ENCODE measurements around the gene ALG6.
"Not testable (repeated sequence)": the region's sequence is repeated elsewhere in the genome, so short reads cannot be mapped to it uniquely, and the experiment has no call there.

ALG6 gene

DNA sequence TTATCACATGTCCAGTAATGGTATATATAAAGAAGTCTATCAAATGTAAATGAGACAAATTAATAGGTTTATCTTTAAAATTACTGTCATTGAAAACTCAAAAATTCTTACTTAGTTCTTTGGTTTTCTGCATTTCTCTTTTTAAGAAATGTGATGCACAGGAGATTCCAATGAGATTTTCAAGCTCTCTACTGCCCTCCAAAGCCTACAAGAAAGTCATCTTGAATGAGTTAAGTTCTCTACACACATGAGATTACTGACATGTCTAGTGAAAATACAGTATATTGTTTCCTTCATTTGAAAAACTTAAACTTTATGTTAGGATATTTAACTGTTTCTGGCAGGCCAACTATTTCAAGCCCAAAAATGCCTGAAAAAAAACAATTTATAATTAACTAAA is 86.8 kb downstream of the ALG6 start:
- Histone ChIP-seq H3K36me3 (ENCODE audit: control insufficient read depth in 2 of 2, insufficient read depth in 2 of 2, low read length in 2 of 2) (no peaks in the 10 kb centered on the region), H3K27ac (ENCODE audit: low read length) (no peak overlapping the region), H3K9me3 (ENCODE audit: control insufficient read depth in 2 of 2, low read length in 2 of 2) (no peaks in the 10 kb centered on the region), H3K27me3 (ENCODE audit: control insufficient read depth in 1 of 2, insufficient read depth in 2 of 2, low read length in 2 of 2) (no peaks in the 10 kb centered on the region), H3K4me1 (ENCODE audit: control insufficient read depth, insufficient read depth, low read length) (no peaks in the 10 kb centered on the region), H3K9ac (ENCODE audit: low read length in 2 of 2) (no peak overlapping the region), H3K4me3 (ENCODE audit: low read length in 2 of 2) (no peak overlapping the region)

GRCh38 chr1:63458750-63459149 is 91.3 kb downstream of the ALG6 start:
- no peaks in the 10 kb centered on the region for H3K27me3 ChIP-seq (ENCODE audit: control insufficient read depth in 1 of 2, insufficient read depth in 2 of 2, low read length in 2 of 2)
- no peak overlapping the region for H3K4me3 ChIP-seq (ENCODE audit: low read length in 2 of 2)
- H3K9me3 ChIP-seq (ENCODE audit: control insufficient read depth in 2 of 2, low read length in 2 of 2) = peaks cover 0 to 3% of the 10 kb centered on the region in 2 donors
- H3K36me3 ChIP-seq (ENCODE audit: control insufficient read depth in 2 of 2, insufficient read depth in 2 of 2, low read length in 2 of 2) = no peaks in the 10 kb centered on the region
- H3K9ac ChIP-seq (ENCODE audit: low read length in 2 of 2) = no peak overlapping the region
- no peaks in the 10 kb centered on the region for H3K4me1 ChIP-seq (ENCODE audit: control insufficient read depth, insufficient read depth, low read length)
- H3K27ac ChIP-seq (ENCODE audit: low read length) = no peak overlapping the region

DNA sequence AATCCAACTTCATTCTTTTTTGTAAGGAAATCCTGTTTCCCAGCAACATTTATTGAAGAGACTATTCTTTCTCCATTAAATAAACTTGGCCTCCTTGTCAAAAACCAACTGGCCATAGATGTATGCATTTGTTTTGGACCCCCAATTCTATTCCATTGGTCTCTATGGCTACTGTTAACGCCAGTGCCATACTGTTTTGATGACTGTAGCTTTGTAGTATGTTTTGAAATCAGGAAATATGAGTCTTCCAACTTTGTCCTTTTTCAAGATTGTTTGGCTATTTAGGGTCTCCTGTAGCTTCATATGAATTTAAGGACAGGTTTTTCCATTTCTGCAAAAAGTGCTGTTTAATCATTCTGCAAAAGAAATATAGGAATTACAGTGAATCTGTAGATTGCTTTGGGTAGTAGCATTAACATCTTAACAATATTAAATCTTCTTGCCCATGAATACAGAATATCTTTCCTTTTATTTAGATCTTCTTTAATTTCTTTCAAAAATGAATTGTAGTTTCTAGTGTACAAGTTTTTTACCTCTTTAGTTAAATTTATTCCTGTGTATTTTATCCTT is 94.3 kb downstream of the ALG6 start:
- Histone ChIP-seq H3K27ac (ENCODE audit: low read length) (no peak overlapping the region), H3K9me3 (ENCODE audit: control insufficient read depth in 2 of 2, low read length in 2 of 2) (peaks cover 0 to 3% of the 10 kb centered on the region in 2 donors), H3K9ac (ENCODE audit: low read length in 2 of 2) (no peak overlapping the region), H3K4me3 (ENCODE audit: low read length in 2 of 2) (no peak overlapping the region), H3K36me3 (ENCODE audit: control insufficient read depth in 2 of 2, insufficient read depth in 2 of 2, low read length in 2 of 2) (no peaks in the 10 kb centered on the region), H3K4me1 (ENCODE audit: control insufficient read depth, insufficient read depth, low read length) (no peaks in the 10 kb centered on the region), H3K27me3 (ENCODE audit: control insufficient read depth in 1 of 2, insufficient read depth in 2 of 2, low read length in 2 of 2) (no peaks in the 10 kb centered on the region)

DNA sequence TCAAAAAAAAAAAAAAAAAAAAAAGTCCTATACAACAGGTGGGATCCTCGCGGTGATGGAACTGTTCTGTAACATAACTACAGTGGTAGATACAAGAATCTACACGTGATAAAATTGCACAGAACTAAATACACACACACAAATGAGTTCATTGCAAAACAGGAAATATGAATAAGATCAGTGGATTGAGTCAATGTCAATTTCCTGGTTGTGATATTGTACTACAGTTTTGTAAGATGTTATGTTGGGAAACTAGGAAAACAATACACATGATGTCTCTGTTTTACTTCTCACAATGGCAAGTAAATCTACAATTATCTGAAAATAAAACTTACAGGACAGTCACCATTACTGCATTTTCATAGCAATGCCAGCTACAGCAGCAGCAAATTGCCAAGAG is 95.8 kb downstream of the ALG6 start:
- Histone ChIP-seq H3K9ac (ENCODE audit: low read length in 2 of 2) (no peak overlapping the region), H3K36me3 (ENCODE audit: control insufficient read depth in 2 of 2, insufficient read depth in 2 of 2, low read length in 2 of 2) (no peaks in the 10 kb centered on the region), H3K27me3 (ENCODE audit: control insufficient read depth in 1 of 2, insufficient read depth in 2 of 2, low read length in 2 of 2) (no peaks in the 10 kb centered on the region), H3K4me3 (ENCODE audit: low read length in 2 of 2) (no peak overlapping the region), H3K4me1 (ENCODE audit: control insufficient read depth, insufficient read depth, low read length) (no peaks in the 10 kb centered on the region), H3K27ac (ENCODE audit: low read length) (no peak overlapping the region), H3K9me3 (ENCODE audit: control insufficient read depth in 2 of 2, low read length in 2 of 2) (peaks cover 0 to 3% of the 10 kb centered on the region in 2 donors)

DNA sequence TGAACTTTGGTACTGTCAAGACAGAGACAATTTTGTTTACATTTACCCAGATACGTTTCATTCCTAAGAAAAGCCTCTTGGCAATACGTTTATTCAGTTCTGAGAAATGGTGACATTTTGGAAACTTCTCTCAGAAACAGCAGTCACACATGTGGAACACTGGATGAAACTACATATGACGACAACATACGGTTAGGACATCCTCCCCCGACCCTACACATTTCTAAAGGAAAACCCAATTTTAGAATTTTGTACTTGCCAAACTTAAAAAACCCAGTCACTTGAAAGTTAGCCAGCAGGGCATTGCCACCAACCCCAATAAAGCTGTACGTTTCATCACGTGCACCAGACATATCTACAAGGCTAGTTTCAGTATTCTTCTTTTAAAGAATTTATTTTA is 98.8 kb downstream of the ALG6 start:
- H3K27me3 ChIP-seq (ENCODE audit: control insufficient read depth in 1 of 2, insufficient read depth in 2 of 2, low read length in 2 of 2) = no peaks in the 10 kb centered on the region
- no peaks in the 10 kb centered on the region for H3K4me1 ChIP-seq (ENCODE audit: control insufficient read depth, insufficient read depth, low read length)
- no peak overlapping the region for H3K9ac ChIP-seq (ENCODE audit: low read length in 2 of 2)
- H3K4me3 ChIP-seq (ENCODE audit: low read length in 2 of 2) = no peak overlapping the region
- no peak overlapping the region for H3K27ac ChIP-seq (ENCODE audit: low read length)
- peaks cover 0 to 3% of the 10 kb centered on the region in 2 donors for H3K9me3 ChIP-seq (ENCODE audit: control insufficient read depth in 2 of 2, low read length in 2 of 2)
- H3K36me3 ChIP-seq (ENCODE audit: control insufficient read depth in 2 of 2, insufficient read depth in 2 of 2, low read length in 2 of 2) = no peaks in the 10 kb centered on the region

GRCh38 chr1:63466759-63467158 is 99.3 kb downstream of the ALG6 start:
- H3K4me3 ChIP-seq (ENCODE audit: low read length in 2 of 2) = no peak overlapping the region
- H3K4me1 ChIP-seq (ENCODE audit: control insufficient read depth, insufficient read depth, low read length) = no peaks in the 10 kb centered on the region
- H3K27ac ChIP-seq (ENCODE audit: low read length) = no peak overlapping the region
- no peaks in the 10 kb centered on the region for H3K9me3 ChIP-seq (ENCODE audit: control insufficient read depth in 2 of 2, low read length in 2 of 2)
- H3K27me3 ChIP-seq (ENCODE audit: control insufficient read depth in 1 of 2, insufficient read depth in 2 of 2, low read length in 2 of 2) = no peaks in the 10 kb centered on the region
- H3K36me3 ChIP-seq (ENCODE audit: control insufficient read depth in 2 of 2, insufficient read depth in 2 of 2, low read length in 2 of 2) = no peaks in the 10 kb centered on the region
- no peak overlapping the region for H3K9ac ChIP-seq (ENCODE audit: low read length in 2 of 2)

- not testable (repeated sequence) for H3K9me3 ChIP-seq (ENCODE audit: control insufficient read depth in 2 of 2, low read length in 2 of 2); H3K4me3 ChIP-seq (ENCODE audit: low read length in 2 of 2); H3K9ac ChIP-seq (ENCODE audit: low read length in 2 of 2); H3K36me3 ChIP-seq (ENCODE audit: control insufficient read depth in 2 of 2, insufficient read depth in 2 of 2, low read length in 2 of 2); H3K27ac ChIP-seq (ENCODE audit: low read length); H3K4me1 ChIP-seq (ENCODE audit: control insufficient read depth, insufficient read depth, low read length); H3K27me3 ChIP-seq (ENCODE audit: control insufficient read depth in 1 of 2, insufficient read depth in 2 of 2, low read length in 2 of 2)
These were observed 101.3 kb downstream of the ALG6 start for GRCh38 chr1:63468683-63469082.

GRCh38 chr1:63475761-63476160 is 108.3 kb downstream of the ALG6 start:
- H3K36me3 ChIP-seq (ENCODE audit: control insufficient read depth in 2 of 2, insufficient read depth in 2 of 2, low read length in 2 of 2) = no peaks in the 10 kb centered on the region
- H3K9me3 ChIP-seq (ENCODE audit: control insufficient read depth in 2 of 2, low read length in 2 of 2) = no peaks in the 10 kb centered on the region
- no peaks in the 10 kb centered on the region for H3K27me3 ChIP-seq (ENCODE audit: control insufficient read depth in 1 of 2, insufficient read depth in 2 of 2, low read length in 2 of 2)
- H3K9ac ChIP-seq (ENCODE audit: low read length in 2 of 2) = no peak overlapping the region
- no peak overlapping the region for H3K27ac ChIP-seq (ENCODE audit: low read length)
- H3K4me1 ChIP-seq (ENCODE audit: control insufficient read depth, insufficient read depth, low read length) = no peaks in the 10 kb centered on the region
- no peak overlapping the region for H3K4me3 ChIP-seq (ENCODE audit: low read length in 2 of 2)

GRCh38 chr1:63480057-63480456 is 112.6 kb downstream of the ALG6 start:
- no peaks in the 10 kb centered on the region for H3K9me3 ChIP-seq (ENCODE audit: control insufficient read depth in 2 of 2, low read length in 2 of 2)
- H3K36me3 ChIP-seq (ENCODE audit: control insufficient read depth in 2 of 2, insufficient read depth in 2 of 2, low read length in 2 of 2) = no peaks in the 10 kb centered on the region
- no peak overlapping the region for H3K4me3 ChIP-seq (ENCODE audit: low read length in 2 of 2)
- H3K27ac ChIP-seq (ENCODE audit: low read length) = no peak overlapping the region
- H3K9ac ChIP-seq (ENCODE audit: low read length in 2 of 2) = no peak overlapping the region
- H3K27me3 ChIP-seq (ENCODE audit: control insufficient read depth in 1 of 2, insufficient read depth in 2 of 2, low read length in 2 of 2) = no peaks in the 10 kb centered on the region
- H3K4me1 ChIP-seq (ENCODE audit: control insufficient read depth, insufficient read depth, low read length) = no peaks in the 10 kb centered on the region

GRCh38 chr1:63486629-63487028 is 119.2 kb downstream of the ALG6 start:
- Histone ChIP-seq H3K9ac (ENCODE audit: low read length in 2 of 2) (no peak overlapping the region), H3K27ac (ENCODE audit: low read length) (no peak overlapping the region), H3K9me3 (ENCODE audit: control insufficient read depth in 2 of 2, low read length in 2 of 2) (no peaks in the 10 kb centered on the region), H3K27me3 (ENCODE audit: control insufficient read depth in 1 of 2, insufficient read depth in 2 of 2, low read length in 2 of 2) (no peaks in the 10 kb centered on the region), H3K36me3 (ENCODE audit: control insufficient read depth in 2 of 2, insufficient read depth in 2 of 2, low read length in 2 of 2) (no peaks in the 10 kb centered on the region), H3K4me3 (ENCODE audit: low read length in 2 of 2) (no peak overlapping the region), H3K4me1 (ENCODE audit: control insufficient read depth, insufficient read depth, low read length) (no peaks in the 10 kb centered on the region)

DNA sequence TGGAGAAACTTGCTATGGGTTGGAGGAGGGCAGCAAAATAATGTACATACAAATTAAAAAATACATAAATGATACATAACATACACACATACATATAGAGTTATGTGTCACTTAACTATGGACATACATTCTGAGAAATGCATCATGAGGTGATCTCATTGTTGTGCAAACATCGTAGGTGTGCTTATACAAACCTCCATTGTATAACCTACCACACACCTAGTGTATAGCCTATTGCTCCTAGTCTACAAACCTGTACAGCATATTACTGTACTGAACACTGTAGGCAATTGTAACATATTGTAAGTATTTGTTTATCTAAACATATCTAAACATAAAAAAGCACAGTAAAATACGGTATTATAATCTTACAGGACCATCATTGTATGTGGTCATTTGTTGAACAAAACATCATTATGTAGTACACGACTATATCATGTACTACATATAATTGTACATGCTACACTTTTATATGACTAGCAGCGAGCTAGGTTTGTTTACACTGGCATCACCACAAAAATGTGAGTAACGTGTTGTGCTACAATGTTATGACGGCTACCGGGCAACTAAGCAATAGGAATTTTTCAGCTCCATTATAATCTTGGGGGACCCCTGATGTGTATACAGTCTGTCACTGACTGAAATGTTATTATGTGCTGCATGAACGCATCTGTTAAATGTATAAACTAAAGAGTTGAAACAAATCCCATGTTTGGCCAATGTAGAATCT is 120.1 kb downstream of the ALG6 start:
- no peaks in the 10 kb centered on the region for H3K4me1 ChIP-seq (ENCODE audit: control insufficient read depth, insufficient read depth, low read length)
- no peaks in the 10 kb centered on the region for H3K27me3 ChIP-seq (ENCODE audit: control insufficient read depth in 1 of 2, insufficient read depth in 2 of 2, low read length in 2 of 2)
- H3K27ac ChIP-seq (ENCODE audit: low read length) = no peak overlapping the region
- no peak overlapping the region for H3K9ac ChIP-seq (ENCODE audit: low read length in 2 of 2)
- H3K4me3 ChIP-seq (ENCODE audit: low read length in 2 of 2) = no peak overlapping the region
- no peaks in the 10 kb centered on the region for H3K9me3 ChIP-seq (ENCODE audit: control insufficient read depth in 2 of 2, low read length in 2 of 2)
- no peaks in the 10 kb centered on the region for H3K36me3 ChIP-seq (ENCODE audit: control insufficient read depth in 2 of 2, insufficient read depth in 2 of 2, low read length in 2 of 2)
